Measurements from ENCODE around the gene MYO10.
"Not testable (repeated sequence)": the region's sequence is repeated elsewhere in the genome, so short reads cannot be mapped to it uniquely, and the experiment has no call there.

Gene MYO10

DNA sequence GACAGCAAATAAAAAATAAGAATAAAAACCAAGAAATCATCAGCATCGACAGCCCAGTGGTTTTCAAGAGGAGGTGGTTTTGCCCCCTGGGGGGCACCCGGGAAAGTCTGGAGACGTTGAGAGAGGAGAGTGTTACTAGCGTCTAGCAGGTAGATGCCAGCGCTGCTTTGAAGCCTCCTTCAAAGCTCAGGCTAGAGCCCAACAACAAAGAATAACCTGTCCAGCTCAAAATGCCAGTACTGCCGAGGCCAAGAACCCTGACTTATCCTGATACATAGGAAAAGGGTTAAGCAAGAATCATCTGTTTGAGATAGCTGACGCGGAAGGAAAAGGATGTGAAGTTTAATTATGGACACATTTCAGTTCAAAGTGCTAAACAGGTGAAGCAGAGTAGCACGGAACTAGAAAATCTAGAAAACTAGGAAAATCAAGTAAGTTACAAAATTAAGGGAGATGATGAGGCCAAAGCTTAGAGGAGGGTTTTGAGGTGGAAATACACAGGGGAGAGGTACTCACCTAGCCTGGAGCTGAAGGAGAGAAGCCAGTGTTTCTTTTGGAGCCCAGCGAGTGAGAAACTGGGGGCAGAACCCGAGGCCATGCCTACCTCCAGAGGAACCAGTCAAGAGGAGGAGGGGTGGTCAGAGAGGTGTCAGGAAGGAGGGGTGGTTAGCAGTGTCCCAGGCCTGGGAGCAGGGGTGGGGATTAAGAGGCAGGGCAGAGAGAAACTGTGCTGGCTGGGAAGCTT lies 198.3 kb downstream of the MYO10 start:
- no peak for DNase-seq

- no peak for DNase-seq
Measured at GRCh38 chr5:16737209-16737608, 198.9 kb downstream of the MYO10 start.

DNA sequence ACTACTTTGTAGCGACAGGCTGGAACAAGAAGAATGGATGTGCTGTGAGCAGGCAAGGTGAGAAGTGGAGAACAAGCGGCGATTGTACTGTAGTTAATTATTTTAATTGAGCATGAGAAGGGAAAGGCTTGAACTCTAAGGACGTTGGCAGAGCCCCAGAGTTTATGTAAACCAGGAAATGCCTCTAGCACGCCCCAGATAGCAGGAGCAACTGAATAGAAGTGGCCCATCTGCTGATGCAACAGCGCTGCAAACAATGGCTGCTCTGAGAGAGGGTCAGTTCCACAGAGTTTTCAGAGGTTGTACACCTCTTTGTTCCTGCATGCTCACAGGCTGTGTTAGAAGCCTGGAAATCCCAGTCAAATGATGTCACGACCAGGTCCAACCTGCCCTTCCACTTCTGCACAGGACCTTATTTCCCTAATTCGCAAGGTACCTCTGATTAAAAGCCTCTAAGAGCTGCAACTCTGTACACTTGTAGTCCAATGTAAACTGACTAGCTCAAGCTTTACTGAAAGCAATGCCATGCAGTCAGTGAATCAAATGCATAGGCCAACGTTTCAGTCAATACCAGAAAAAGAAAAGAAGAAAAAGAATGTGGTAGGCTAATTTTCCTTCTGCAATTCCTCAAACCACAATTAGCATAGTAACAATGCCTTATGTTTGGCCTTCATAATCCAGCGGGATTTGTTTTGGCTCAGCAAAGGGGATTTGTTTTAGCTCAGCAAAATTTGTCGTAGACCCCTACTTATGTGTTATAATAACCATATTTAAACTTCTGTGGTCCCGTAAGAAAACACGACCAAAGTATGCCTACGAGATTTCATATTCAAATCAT lies 199.7 kb downstream of the MYO10 start:
- DNase-seq, result peak; percentile 95

- DNase-seq, result peak; percentile 20
Measured at GRCh38 chr5:16735101-16736060, 200.7 kb downstream of the MYO10 start.

GRCh38 chr5:16733331-16734006 lies 202.6 kb downstream of the MYO10 start:
- DNase-seq, result no peak

DNA sequence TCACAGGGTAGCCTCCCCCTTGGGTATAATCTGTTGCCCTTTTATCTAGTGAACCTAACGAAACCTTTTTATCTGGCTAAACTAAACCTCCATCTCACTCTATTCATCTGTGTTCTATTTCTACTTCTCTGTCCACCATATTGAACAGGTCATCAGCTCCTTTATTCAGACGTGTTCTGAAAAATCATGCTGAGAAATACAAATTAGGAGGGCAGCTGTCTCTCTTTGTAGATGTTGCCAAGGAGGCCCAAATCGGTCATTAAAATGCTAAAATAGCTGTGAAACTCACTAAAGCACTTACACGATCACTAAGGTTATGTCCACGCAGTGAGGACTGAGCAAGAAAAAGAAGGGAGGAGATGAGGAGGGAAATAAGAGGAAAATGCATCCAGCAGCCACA lies 203.7 kb downstream of the MYO10 start:
- DNase-seq, result no peak

- peak; percentile 89 for DNase-seq
Measured at GRCh38 chr5:16727755-16728325, 208.2 kb downstream of the MYO10 start.

- DNase-seq, result peak; percentile 16
Measured at GRCh38 chr5:16726538-16726946, 209.5 kb downstream of the MYO10 start.

- DNase-seq, result no peak
Measured at GRCh38 chr5:16725575-16725974, 210.5 kb downstream of the MYO10 start.

GRCh38 chr5:16723821-16724220 lies 212.3 kb downstream of the MYO10 start:
- no peak for DNase-seq

DNA sequence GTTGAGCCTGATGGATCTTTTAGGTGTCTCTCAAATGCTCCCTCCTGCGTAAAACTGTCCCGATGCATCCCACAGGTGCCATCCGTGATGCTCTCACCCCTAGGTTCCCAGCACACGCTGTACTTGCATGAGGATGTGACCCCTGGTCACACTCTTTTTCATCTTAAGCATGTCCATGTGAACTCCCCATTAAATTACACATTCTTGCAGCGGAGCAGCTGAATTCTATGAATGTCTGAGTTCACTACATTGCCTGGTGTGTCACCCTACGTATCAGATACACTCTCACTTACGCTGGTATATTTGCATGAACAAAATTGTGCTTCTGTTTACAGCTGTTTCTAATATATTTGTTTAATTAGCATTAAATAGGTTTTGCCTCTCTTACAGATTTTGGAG lies 214.0 kb downstream of the MYO10 start:
- no peak for DNase-seq

GRCh38 chr5:16721151-16722096 lies 214.7 kb downstream of the MYO10 start:
- DNase-seq, result no peak

DNA sequence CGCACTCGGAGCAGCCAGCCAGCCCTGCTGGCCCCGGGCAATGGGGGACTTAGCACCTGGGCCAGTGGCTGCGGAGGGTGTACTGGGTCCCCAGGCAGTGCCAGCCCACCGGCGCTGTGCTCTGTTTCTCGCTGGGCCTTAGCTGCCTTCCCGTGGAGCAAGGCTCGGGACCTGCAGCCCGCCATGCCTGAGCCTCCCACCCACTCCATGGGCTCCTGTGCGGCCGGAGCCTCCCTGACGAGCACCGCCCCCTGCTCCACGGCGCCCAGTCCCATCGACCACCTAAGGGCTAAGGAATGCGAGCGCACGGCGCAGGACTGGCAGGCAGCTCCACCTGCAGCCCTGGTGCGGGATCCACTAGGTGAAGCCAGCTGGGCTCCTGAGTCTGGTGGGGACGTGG lies 218.1 kb downstream of the MYO10 start:
- not testable (repeated sequence) for DNase-seq

DNA sequence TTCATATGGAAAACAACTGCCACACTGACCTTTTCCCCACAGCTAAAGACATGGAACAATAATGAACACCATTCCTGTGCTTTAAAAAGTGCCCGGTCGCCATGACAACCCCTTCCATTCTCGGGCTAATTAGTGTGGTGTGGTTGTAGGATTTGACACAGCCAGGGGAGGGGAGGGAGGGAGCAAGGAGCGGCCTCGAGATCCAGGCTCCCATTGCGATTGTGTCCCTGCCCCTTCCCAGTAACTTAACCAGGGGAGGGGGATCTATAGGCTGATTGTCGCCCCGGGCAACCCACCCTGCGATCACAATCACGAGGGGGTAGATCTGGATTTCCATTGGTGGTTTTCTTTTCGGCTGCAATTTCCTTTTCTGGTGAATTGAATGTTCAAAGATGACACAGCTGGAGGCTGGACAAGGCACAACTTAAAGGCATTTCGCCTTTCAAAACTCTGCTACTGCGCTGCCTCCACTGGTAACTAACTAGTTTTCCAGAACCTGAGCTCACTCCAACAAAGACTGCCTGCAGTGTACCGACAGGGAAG lies 222.6 kb downstream of the MYO10 start:
- no peak for DNase-seq

GRCh38 chr5:16712620-16713019 lies 223.5 kb downstream of the MYO10 start:
- no peak for DNase-seq

DNA sequence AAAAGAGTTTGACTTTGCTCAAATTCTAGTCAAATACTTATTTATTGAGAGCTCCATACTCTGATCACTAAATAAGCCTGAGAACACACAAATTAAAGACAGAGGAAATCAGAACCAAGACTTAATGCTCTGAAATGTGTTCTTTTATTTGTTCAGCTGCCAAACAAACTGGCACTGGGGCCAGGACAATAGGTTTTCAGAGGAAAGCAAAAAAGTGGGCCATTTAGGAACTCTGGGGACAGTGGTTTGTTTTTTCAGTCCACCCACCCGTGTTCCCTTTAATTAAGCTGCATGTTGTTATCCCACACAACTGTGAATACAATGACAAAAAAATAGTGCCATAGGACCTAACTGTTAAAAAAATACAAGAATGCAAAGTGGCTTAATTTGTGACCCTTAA lies 223.9 kb downstream of the MYO10 start:
- no peak for DNase-seq

GRCh38 chr5:16709691-16710433 lies 226.2 kb downstream of the MYO10 start:
- DNase-seq, result no peak

GRCh38 chr5:16707869-16708192 lies 228.3 kb downstream of the MYO10 start:
- DNase-seq, result no peak

DNA sequence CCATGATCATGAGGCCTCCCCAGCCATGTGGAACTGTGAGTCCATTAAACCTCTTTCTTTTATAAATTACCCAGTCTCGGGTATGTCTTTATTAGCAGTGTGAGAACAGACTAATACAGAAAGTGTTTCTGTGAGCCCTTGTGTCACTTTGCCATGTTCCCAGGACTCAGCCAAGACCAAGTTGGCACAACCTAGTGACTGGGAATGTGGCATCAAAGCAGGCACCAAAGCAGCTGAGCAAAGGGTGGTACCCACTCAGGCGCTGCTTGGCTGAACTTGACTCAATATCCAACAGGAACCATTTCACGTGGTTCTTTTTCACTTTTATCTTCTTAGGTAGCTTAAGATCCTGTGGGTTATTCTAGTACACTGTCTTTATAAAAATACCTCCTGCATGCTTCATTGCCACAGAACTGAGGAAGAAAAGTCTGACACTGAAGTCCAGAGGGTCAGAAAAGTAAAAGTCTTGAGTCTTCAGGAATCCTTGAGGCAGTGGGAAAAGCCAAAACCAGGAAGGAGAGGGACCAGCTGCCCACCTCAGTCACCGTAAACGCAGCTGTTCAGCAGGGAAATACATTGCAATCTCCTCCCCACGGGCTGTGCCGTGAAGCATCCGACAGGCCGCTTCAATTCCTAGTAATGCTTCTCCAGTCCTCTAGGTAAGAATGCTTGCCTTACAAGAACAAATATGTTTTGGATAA lies 228.8 kb downstream of the MYO10 start:
- no peak for DNase-seq
